Measurements from ENCODE around the gene CLCNKB. TPM values are rescaled to one million over a fixed set of nuclear protein-coding genes. Genes with fewer than 3 reads are reported as not detected.

Gene CLCNKB
- total and polyA plus RNA-seq, 2 of the 4 experiments (the other 2 are of a cell fraction), result 0.09 TPM; not detected in 1

DNA sequence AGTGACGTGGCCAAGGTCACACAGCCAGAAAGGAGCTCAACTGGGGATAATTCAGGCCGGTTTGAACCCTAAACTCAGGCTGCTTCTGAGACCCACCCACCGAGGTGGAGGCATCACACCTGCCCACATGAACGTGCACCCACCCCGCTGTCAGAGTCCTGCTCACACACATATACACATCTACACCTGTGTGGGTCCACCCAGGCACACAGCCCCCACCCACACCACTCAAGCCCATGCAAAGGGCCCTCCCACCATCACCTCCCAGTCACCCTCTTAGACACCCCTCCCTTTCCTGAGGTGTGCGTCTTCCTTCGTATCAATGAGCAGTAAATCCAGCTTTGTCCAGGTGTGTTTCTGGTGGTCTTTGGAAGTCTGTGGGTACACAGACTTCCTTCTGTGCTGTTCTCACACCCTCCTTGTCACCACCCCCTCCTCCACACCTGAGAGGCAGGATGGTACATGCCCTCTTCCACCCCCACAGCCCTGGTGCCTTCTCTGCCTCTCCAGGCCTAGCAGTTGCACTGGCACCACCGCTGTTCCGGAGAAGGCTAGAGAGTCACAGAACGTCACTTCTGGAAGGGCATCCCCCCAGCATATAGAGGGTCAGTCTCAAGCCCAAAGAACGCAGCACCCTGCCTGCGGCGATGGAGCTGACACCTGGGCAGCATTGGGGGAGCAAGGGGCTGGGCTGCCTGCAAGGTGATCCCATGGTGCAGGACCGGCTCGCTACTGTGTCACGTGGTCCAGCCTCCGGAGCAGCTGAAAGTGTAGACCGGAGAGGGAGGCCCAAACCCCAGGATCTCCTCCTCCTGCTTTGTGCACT is 48.7 kb downstream of the CLCNKB start:
- ChIA-PET CTCF (interaction anchor here (1.4 kb wide), 1 partner anchor 10 kb away, joined by 4 read pairs; no protein-coding TSS in a partner anchor), POLR2A (ENCODE audit: unreplicated experiment) (no interaction called here)
- no peak overlapping the region for H2BK15ac ChIP-seq (ENCODE audit: low read depth, low read length)
- H2AK9ac ChIP-seq (replicated peaks; ENCODE audit: low read depth, low read length, poor library complexity), result no peak overlapping the region
- no TSS peak for BruUV-seq (replicated peaks)
- H3K9me1 ChIP-seq (ENCODE audit: insufficient read depth, low read length), result no peaks in the 10 kb centered on the region
- no peak overlapping the region for H3K14ac ChIP-seq (replicated peaks; ENCODE audit: low read depth, low read length)
- no peak overlapping the region for H2AK5ac ChIP-seq (ENCODE audit: low read depth, low read length)
- intact Hi-C loops (cut with micrococcal nuclease) (no loop called here), dilution Hi-C loops (cut with HindIII; ENCODE audit: low sequenced_read_pairs, unreplicated experiment) (no loop called here), in situ Hi-C loops (cut with MboI; ENCODE audit: low sequenced_read_pairs) (no loop called here)
- H2AFZ ChIP-seq (replicated peaks; ENCODE audit: low read length, poor library complexity), result no peak overlapping the region
- H3K4ac ChIP-seq (ENCODE audit: low read depth, low read length), result no peak overlapping the region
- H3K4me3 ChIP-seq (ENCODE audit: insufficient read depth, low read depth, low read length), result no peak overlapping the region
- WGBS, 2 experiments (ENCODE audit: extremely low coverage in 2 of 2, insufficient read length in 1 of 2), result 67% methylated on average over 3 of the region's 18 CpGs; no CpG with 5 or more reads in 1 of the 2 experiments
- peaks cover 7% of the 10 kb centered on the region; the same call in 1 of the 2 replicates for H3K27me3 ChIP-seq (ENCODE audit: control insufficient read depth, insufficient read depth, low read length)
- TF ChIP-seq MXI1 (IDR thresholded peaks at IDR 0.05; ENCODE audit: borderline replicate concordance, low read depth, low read length), result no peak
- no peaks in the 10 kb centered on the region for H3K79me1 ChIP-seq (ENCODE audit: low read depth in 1 of 2, low read length in 2 of 2)
- H3K4me1 ChIP-seq (ENCODE audit: control insufficient read depth, insufficient read depth, low read length), result peaks cover 8% of the 10 kb centered on the region
- no peak overlapping the region for H3K4me2 ChIP-seq (ENCODE audit: low read depth, low read length)
- H3K36me3 ChIP-seq (ENCODE audit: control insufficient read depth, insufficient read depth, low read length), result no peaks in the 10 kb centered on the region
- H4K20me1 ChIP-seq (ENCODE audit: insufficient read depth, low read length), result no peaks in the 10 kb centered on the region
- H3K23ac ChIP-seq (ENCODE audit: low read depth, low read length), result no peak overlapping the region
- H3K56ac ChIP-seq (ENCODE audit: extremely low read depth, insufficient read depth, low read length), result no peak overlapping the region
- no peak overlapping the region for H2BK5ac ChIP-seq (ENCODE audit: low read depth, low read length, poor library complexity, severe bottlenecking)
- no peak overlapping the region for H4K5ac ChIP-seq (ENCODE audit: low read depth, low read length)
- no peak for DNase-seq
- no peaks in the 10 kb centered on the region for H3K9me3 ChIP-seq (ENCODE audit: control insufficient read depth, insufficient read depth, low read length)
- H3K18ac ChIP-seq (ENCODE audit: low read depth, low read length), result no peak overlapping the region
- H2BK20ac ChIP-seq (ENCODE audit: low read depth, low read length), result no peak overlapping the region
- ATAC-seq (ENCODE audit: low read depth), result no peak
- no peak overlapping the region for H4K8ac ChIP-seq (ENCODE audit: low read depth in 2 of 2, low read length in 2 of 2)
- H2BK120ac ChIP-seq (ENCODE audit: low read depth, low read length), result no peak overlapping the region
- H3K27ac ChIP-seq (ENCODE audit: insufficient read depth, low read length), result no peak overlapping the region
- H4K91ac ChIP-seq (ENCODE audit: insufficient read depth, low read depth, low read length), result no peak overlapping the region
- H3K9ac ChIP-seq (ENCODE audit: low read depth, low read length), result no peak overlapping the region
